ENCODE results near the gene ETV7. TPM values are rescaled to one million over a fixed set of nuclear protein-coding genes. Genes with fewer than 3 reads are reported as not detected.

ETV7 gene
- total RNA-seq, 1 donor from 2014 or later: not detected

- Mint-ChIP-seq H3K27me3 (ENCODE audit: low read depth) (no peaks in the 10 kb centered on the region), H3K4me1 (peaks cover 14% of the 10 kb centered on the region), H3K36me3 (ENCODE audit: low read depth) (no peaks in the 10 kb centered on the region), H3K27ac (ENCODE audit: unreplicated experiment) (no peak overlapping the region), H3K9me3 (no peaks in the 10 kb centered on the region), H3K4me3 (no peak overlapping the region)
- TF ChIP-seq, protein P1, sequence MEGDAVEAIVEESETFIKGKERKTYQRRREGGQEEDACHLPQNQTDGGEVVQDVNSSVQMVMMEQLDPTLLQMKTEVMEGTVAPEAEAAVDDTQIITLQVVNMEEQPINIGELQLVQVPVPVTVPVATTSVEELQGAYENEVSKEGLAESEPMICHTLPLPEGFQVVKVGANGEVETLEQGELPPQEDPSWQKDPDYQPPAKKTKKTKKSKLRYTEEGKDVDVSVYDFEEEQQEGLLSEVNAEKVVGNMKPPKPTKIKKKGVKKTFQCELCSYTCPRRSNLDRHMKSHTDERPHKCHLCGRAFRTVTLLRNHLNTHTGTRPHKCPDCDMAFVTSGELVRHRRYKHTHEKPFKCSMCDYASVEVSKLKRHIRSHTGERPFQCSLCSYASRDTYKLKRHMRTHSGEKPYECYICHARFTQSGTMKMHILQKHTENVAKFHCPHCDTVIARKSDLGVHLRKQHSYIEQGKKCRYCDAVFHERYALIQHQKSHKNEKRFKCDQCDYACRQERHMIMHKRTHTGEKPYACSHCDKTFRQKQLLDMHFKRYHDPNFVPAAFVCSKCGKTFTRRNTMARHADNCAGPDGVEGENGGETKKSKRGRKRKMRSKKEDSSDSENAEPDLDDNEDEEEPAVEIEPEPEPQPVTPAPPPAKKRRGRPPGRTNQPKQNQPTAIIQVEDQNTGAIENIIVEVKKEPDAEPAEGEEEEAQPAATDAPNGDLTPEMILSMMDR (conservative IDR thresholded peaks at IDR 0.05): no peak
- DNase-seq (ENCODE audit: low read depth, low spot score): no peak
Observed at GRCh38 chr6:36428911-36429310, 41.4 kb upstream of the ETV7 start.

DNA sequence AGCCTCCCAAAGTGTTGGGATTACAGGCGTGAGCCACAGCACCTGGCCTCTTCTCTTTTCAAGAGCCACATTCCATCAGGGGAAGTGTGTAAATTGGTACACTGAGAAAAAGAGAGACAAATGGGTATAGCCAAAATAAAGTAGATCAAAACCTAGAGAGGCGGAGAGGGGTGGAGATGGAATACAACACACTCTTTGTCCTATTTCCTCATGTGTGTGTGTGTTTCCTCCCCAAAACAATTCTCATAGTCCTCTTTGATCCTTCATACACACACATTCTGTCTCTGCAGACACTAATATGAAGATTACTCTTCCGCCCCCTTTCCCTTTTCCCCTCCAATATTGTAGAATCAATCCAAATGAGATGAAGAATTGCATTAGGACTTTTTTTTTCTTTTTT, 39.2 kb upstream of the ETV7 start:
- H3K36me3 Mint-ChIP-seq (ENCODE audit: low read depth): no peaks in the 10 kb centered on the region
- H3K4me3 Mint-ChIP-seq: peak overlapping the region; percentile 21
- no peaks in the 10 kb centered on the region for H3K27me3 Mint-ChIP-seq (ENCODE audit: low read depth)
- peaks cover 22% of the 10 kb centered on the region for H3K4me1 Mint-ChIP-seq
- TF ChIP-seq, protein P1 (conservative IDR thresholded peaks at IDR 0.05): no peak
- no peak overlapping the region for H3K27ac Mint-ChIP-seq (ENCODE audit: unreplicated experiment)
- no peaks in the 10 kb centered on the region for H3K9me3 Mint-ChIP-seq
- DNase-seq (ENCODE audit: low read depth, low spot score): no peak

DNA sequence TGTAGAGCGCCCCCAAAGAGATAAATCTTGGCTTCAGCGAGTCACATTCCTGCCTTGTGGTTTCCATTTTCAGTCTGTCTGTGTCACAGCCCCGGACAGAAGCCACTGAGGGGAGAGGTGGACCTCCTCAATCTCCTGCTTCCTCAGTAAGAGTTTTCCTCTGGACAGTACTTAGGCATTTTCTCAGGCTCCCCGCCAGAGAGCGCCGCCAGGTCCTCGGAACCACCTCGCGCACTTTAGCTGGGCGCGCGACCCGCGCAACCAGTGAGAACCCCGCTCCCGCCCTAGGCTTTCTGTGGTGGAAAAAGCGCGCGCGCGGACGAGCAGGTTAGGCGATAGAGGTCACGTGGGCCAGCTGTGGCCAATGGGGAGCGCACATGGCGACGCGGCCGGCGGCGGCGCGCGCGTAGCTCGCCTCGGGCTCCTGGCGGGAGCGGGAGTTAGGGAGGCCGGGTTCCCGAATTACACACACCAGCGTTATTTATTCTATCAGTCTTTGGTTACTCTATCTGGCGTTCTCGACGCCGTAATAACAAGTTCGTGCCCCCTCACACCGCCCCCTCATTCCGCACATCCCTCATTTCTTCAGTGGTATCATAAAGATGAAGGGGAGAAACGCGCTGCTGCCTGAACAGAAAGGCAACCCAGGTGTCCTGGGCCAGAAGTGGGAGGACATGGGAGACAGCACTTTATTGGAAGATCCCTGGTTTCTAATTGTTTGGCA, 35.8 kb upstream of the ETV7 start:
- Mint-ChIP-seq H3K9me3 (no peaks in the 10 kb centered on the region), H3K27ac (ENCODE audit: unreplicated experiment) (peak overlapping the region; percentile 91), H3K4me3 (peak overlapping the region; percentile 87), H3K27me3 (ENCODE audit: low read depth) (no peaks in the 10 kb centered on the region), H3K4me1 (peaks cover 13% of the 10 kb centered on the region), H3K36me3 (ENCODE audit: low read depth) (no peaks in the 10 kb centered on the region)
- DNase-seq (ENCODE audit: low read depth, low spot score): peak; percentile 98
- TF ChIP-seq, protein P1 (conservative IDR thresholded peaks at IDR 0.05): peak; percentile 70

GRCh38 chr6:36422714-36423100, 35.2 kb upstream of the ETV7 start:
- no peak for DNase-seq (ENCODE audit: low read depth, low spot score)
- Mint-ChIP-seq H3K9me3 (no peaks in the 10 kb centered on the region), H3K4me3 (peak overlapping the region; percentile 87), H3K27ac (ENCODE audit: unreplicated experiment) (peak overlapping the region; percentile 90), H3K27me3 (ENCODE audit: low read depth) (no peaks in the 10 kb centered on the region), H3K36me3 (ENCODE audit: low read depth) (no peaks in the 10 kb centered on the region), H3K4me1 (peaks cover 13% of the 10 kb centered on the region)
- TF ChIP-seq, protein P1 (conservative IDR thresholded peaks at IDR 0.05): no peak

DNA sequence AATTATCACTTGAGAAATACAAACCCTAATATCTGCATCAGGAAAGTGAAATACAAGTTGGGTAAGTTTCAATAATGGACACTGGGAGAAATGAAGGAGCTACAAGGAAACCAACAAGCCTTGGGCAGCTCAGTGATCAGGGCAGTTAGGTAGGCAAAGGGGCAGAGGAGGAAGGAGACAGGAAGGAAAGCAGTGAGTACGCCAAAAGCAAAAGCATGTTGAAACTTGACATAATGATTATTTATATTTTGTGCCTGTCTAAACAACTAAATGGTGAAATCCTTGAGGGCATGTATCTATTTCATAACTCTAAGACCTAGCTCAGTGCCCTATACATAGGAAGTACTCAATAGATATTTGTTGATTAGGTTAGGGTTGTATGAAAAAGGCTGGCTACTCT, 31.8 kb upstream of the ETV7 start:
- TF ChIP-seq, protein P1 (conservative IDR thresholded peaks at IDR 0.05): no peak
- DNase-seq (ENCODE audit: low read depth, low spot score): no peak
- Mint-ChIP-seq H3K4me1 (peaks cover 13% of the 10 kb centered on the region), H3K36me3 (ENCODE audit: low read depth) (no peaks in the 10 kb centered on the region), H3K4me3 (no peak overlapping the region), H3K27me3 (ENCODE audit: low read depth) (no peaks in the 10 kb centered on the region), H3K27ac (ENCODE audit: unreplicated experiment) (no peak overlapping the region), H3K9me3 (no peaks in the 10 kb centered on the region)

Measured in neural crest cell (in vitro differentiated cells).